Measurements from ENCODE around the gene PDGFRA.
"Not testable (repeated sequence)": the region's sequence is repeated elsewhere in the genome, so short reads cannot be mapped to it uniquely, and the experiment has no call there.

DNA sequence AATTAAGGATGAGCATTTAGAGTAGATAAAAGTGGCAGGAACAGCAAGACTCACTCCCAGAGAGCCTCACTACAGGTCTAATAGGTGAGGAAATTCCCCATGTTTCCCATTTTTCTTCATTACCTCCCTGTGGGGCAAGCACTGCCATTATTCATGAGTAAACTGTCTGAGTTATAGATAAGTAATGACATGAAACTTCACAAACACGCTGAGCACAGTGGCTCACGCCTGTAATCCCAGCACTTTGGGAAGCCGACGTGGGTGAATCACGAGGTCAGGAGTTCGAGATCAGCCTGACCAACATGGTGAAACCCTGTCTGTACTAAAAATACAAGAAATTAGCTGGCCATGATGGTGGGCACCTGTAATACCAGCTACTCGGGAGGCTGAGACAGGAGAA is 7.2 kb downstream of the PDGFRA start:
- TF ChIP-seq POLR2A (IDR thresholded peaks at IDR 0.05; ENCODE audit: low read length); GATA1 (IDR thresholded peaks at IDR 0.05; ENCODE audit: low read depth, low read length): not testable (repeated sequence)

All from erythroblast (primary cell).